Stimulated activated CD4-positive, alpha-beta T cell treated with anti-CD3 and anti-CD28 coated beads, Interleukin-4, amount 100 ng/mL, for 4 hours (primary cell): ENCODE results near the gene PRCC.

Experiments used
- DNase-seq, 2 experiments: peaks; one replicate each; pipeline ENCODE4 v3.0.0-alpha.2; 2020

Gene PRCC

DNA sequence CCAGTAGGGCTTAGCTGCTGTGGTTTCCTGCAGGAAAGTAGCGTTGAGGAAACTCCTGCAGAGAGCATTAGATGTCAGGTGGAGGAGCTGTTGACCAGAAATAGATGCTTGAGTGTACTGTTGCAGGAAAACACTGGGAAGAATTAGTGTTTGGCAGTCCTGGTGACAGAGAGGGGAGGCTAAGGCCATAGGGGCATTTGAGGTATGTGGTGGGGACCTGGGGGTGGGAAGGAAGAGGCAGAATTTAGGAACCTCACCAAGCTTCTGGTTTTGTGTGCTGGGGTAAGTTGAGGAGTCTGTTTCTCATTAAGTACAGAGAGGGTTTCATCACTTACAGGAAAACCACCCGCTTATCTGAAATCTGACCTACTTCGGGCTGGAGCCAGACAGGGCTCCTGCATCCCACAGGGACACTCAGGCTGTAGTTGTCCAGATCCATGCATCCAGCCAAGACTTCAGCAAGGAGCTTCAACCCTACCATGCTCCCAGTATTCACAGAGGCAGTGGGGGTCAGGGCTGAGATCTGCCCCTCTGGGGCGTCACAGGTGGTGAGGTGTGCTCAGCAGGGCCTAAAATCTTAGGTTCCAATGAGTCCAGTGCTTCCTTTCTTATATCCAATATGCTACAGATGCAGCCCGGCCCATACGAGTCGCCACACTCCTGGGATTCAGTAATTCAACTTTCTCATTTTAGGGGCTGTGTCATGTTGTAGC, 34.2 kb downstream of the PRCC start:
- DNase-seq: no peak

DNA sequence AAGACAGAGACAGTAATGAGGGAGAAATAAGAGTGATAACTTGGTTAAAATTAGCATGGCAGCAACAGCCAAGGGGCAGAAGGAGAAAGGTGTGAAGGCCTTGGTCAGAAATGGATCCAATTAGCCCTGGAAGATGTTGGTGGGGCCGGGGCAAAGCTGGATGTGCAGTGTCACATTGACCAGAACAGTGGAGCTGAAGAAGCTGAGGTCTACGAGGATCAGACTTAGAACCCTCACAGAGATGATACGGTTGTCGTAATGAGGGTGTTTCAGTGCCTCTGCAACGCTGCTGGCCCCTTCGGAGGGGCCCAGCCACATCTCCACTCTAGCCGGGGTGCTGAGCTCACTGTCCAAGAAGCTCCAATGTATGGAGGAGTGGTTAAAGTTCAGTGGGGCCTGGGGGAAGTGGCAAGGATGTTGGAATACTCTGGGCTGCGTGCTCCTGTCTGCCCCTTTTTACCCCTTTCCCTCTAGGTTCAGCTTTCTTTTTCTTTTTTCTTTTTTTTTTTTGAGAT, 35.1 kb downstream of the PRCC start:
- DNase-seq: no peak

DNA sequence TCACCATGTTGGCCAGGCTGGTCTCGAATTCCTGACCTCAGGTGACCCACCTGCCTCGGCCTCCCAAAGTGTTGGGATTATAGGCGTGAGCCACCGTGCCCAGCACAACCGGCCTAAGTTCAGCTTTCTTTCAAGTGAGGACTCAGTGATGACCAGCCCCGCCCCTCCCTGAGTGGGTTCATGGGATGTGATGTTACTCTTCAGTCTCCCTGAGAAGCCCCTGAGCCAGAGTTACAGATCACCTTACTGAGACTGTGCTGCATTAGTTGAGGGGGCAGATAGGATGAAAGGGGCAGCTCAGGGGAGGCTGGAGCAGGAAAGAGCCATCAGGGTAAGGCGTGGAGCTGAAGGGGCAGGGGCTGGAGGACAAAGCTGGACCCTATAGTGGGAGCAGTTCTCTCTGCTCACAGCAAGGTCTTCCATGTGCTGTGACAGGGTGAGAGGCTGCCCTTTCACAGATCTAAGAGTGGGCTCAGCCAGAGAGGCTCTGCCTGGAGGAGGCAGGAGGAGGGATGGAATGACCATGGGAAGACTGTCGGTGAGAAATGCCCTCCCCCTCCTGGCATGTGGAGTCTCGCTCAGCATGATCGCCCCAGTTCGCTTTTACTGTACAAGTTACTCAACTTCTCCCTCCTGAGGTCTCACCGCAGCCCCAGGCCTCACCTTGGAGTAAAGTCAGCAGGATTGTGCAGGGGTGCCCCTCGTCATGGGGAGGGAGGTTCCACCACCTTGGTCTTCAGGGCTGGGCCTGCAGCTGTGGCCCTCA, 35.9 kb downstream of the PRCC start:
- DNase-seq: no peak

DNA sequence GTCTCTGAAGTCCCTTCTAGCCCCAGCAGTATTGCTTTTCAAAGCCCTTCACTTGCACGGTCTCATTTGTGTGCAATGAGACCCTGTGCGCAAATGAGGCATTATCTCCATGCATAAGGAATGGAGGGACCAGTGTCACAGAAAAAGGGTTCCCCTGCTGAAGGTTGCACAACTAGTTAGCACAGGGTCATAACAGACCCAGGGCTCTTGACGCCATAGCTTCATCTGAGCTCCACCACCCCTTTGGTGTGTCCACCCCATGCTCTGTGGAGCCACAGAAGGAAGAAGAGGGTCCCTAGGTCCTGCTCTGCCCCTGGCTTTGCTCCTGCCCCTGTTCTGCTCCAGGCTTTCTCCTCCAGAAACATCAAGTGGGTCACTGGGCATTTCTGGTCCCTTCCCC, 36.7 kb downstream of the PRCC start:
- DNase-seq: no peak

DNA sequence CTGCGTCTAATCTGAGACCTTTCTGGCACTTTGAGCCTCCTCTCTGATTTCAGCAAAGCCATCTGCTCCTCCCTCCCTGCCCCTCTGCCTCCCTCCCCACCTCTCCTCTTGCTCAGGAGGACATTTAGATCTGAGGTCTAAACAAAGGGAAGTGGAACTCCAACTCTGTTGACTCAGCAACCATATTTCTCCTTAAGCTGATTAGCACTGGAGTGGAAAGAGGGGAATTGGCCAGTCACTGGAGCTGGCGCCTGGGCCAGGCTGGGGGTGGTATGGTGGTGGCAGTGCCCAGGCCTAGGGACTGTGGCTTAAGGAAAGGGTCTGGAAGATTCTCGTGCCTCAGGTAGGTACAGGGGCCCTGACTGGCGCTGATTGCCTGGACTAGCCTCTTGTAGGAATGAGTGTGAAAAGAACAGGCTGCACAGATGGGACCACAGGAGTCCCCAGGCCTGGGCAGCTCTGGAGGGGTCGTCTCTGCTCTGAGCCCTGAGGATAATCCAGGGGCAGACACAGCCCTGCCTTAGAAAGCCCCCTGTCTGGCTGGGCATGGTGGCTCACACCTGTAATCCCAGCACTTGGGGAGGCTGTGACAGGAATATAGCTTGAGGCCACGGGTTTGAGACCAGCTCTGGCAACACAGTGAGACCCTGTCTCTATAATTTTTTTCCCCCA, 37.4 kb downstream of the PRCC start:
- no peak for DNase-seq

DNA sequence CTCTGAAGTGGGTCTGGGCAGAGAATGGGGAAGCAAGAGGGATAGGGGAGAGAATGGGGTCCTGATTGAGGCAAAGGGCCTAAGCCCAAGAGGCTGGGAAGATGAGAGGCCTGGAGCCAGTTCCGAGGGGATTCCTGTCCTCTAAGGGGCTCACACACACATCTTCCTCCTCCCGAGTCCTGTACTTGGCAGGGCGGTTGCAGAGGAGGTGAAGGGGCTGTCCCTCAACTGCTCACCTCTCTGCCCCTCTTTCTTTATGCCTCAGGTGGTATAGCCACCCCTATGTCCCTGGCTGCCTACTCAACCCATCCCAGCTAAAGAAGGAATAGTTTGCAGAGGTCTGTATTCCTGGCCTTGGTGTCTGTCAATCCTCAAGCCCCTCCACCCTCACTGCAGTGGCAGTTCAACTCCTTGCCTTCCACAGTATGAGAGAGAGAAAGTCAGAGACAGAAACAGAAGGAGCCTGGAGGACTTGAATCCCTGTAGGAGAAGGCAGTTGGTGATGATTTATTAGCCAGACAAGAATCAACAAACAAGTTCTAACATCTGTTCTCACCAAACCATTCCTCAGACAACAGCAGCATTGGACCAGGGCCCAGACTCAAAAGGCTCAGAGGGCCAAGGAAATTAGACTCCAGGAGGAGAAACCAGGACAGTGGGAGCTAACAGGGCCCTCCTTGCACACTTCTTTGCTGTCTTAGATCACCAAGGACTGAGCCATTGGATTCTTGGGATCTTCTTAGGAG, 38.6 kb downstream of the PRCC start:
- no peak for DNase-seq

DNA sequence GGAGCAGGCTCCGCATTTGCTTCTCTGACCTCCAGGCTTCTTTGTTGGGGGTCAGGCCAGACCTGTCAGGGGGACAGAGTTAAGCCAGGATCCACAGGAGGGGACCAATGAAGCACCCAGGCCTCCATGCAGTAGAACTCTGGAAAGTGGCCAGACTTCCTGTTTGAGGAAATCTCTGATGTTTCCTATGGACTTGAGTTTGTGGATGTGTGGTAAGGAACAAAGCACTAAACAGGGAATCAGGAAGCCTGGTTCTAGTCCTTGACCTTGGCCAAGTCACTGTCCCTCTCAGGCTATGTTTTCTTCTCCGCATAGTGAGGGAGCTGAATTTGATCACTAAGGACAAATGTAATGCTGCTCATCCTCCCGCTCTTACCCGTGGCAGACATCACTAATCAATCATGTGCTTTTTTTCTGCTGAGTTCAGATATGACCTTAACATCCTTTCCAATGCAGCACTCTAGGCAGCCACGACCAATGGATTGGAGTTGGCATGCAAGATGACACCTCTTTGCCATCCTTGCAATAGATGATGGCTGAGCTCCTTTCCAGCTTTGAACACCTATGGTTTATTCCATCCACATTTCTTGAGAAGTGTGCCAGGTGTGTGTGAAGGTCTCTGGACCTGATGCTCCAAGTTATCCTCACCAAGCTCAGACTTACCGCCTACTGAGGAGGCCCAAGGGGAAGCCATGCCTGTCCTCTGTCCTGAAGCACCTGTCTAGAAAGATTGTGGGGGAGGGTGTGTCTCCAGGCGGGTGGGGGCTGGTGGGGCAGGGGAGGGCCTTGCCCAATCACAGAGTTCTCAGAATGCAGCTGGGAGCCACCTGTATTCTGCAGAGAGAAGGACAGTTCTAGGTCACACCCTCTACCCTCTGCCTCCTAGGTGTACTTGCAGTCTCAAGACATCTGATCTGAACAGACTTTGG, 39.4 kb downstream of the PRCC start:
- no peak for DNase-seq

DNA sequence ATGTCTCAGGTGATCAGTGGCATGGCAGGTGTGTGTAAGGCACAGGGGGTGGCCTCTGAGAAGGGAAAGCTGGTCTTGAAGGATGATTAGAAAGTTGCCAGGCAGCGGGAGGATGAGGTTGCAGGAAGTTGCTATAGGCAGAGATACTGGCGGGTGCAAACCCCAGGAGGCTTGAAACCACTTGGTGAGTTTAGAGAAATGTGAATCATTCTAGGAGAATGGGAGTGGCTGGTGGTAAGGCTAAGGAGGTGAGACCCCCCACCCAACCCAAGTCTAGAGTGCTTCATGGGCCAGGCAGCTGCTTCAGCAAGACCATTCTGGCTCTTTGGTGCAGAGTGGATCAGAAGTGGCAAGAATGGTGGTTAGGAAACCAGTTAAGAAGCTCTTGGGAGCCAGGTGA, 40.3 kb downstream of the PRCC start:
- DNase-seq: no peak

DNA sequence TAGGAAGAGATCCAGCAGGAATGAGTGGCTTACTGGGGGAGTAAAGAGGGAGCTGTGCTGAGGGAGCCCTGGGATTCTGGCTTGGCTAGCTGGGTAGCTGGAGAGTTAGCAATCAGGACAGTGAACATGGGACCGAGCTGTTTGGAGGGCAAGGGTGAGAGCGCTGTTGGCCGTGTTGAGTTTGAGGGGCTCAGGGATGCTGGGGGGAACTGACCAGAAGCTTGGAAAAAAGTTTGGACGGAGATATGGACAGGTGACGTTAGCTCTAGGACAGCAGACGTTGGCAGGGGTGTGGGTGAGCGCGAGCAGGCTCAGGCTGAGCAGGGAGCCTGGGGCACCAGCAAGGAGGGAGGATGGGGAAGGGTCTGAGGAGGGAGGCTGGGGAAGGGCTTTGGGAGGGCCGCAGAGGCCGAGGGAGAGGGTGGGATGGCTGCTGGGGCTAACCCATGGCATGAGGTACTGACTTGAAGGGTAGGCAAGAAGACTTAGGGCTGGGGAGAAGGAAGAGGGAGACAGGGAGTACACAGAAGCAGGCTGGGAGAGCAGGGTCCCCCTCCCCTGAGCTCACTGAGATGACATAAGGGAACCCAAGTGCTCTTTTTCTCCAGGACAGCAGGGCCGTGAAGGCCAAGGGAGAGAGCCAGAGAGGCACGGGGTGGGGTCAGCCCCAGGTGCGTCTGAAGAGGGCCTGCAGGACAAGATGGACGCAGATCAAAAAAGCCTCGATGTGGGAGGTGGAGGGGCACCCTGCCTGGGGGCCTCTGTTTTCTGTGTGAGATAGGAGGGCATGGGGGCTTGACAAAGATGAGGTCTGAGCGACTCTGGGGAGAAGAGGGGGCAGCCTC, 41.1 kb downstream of the PRCC start:
- DNase-seq: no peak

DNA sequence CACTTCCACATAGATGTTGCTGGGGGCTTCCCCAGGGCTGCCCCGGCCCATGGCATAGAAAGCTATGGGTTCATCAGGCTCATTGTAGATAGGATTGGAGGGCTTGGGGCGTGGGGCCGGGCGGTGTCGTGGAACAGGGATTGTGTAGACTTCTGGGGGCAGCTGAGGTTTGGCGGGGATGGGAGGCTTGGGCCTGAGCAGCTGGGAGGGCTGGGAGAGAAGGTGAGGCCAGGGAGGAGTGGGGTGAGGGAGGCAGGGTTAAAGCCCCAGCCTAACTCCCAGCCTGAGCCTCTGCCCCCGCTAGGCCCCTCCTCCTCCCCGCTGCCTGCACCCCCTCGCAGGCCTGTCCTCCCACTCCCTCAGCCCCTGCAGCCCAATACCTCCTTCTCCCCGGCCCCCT, 41.9 kb downstream of the PRCC start:
- DNase-seq: no peak

DNA sequence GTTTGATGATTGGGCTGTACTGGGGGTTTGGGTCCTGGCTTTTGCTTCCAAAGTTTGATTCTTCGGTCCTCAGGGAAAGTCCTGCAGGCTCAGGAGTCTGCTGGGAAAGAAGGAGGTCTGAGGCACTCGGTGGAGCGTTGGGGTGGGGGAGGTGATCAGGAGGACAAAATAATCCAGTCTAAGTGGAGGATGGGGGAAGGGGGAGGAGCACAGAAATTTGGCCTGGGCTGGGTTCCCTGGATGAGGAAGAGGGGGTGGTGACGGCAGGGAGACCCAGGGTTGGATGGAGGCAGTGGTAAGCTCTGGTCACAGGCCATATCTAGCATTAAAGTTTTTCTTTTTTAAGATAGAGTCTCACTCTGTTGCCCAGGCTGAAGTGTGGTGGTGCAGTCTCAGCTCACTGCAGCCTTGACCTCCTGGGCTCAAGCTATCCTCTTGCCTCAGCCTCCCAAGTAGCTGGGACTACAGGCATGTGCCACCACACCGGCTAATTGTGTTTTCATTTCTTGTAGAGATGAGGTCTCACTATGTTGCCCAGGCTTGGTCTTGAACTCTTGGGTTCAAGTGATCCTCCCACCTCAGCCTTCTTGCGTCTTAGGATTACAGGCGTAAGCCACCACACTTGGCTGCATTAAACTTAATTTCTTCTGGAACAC, 42.5 kb downstream of the PRCC start:
- no peak for DNase-seq

DNA sequence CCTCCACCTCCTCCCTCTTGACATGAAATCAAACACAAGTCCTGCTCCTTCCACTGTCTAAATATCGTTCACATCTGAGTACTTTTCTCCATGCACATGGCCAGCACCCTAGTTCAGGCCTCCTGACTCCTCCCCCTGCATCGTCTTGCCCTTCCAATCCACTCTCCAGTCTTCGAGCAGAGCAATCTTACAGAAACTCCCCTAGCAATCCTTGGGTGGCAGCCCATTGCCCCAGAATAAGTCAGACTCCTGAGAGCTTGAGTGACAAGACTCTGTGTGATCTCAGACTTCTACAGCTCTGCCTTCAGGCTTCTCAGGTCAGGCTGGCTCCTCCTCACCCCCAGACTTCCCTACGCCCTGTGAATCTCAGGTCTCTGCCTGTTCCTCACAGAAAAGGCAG, 43.8 kb downstream of the PRCC start:
- DNase-seq: no peak

DNA sequence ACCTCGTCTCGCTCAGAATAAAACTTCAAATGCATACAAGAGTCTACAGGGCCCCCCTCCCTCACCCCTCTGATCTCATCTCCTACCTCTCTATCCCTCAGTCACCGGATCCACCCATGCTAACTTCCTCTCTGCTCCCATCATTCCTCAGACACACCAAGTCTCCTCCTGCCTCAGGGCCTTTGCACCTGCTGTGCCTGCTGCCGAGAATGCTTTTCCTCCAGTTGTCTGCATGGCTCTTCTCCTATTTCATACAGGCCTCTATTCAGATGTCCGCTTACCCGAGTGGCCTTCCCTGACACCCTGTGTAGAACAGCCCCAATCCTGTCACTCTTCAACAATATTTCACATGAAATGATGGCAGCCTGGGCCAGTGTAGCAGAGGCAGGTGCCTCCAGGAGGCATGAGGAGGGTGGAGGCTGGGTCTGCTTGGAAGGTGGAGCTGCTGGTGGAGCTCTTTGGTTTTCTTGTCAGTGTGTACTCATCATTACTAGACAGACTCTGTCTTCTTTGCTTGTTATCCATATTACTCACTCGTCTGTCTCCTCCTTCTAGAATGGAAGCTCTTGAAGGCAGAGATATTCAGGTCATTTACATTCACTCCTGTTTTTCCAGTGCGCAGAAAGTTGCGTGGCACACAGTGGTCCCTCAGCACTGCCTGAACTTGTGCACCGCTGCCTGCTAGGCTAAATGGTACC, 45.1 kb downstream of the PRCC start:
- no peak for DNase-seq

DNA sequence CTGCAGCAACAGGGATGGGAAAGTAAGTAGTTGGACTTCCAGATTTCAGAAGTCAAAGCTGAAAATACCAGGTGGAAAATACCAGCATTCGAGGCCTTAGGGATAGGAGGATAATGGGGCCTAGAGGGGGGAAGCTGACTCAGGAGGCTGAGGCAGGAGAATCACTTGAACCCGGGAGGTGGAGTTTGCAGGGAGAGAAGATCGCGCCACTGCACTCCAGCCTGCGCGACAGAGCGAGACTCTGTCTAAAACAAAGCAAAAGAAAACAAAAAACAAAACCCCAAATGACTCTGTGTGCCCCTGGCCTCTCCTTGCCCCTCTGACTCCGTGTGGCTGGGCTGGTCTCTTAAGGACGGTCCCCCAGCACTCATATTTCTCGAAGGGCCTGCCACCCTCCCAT, 46.0 kb downstream of the PRCC start:
- no peak for DNase-seq

DNA sequence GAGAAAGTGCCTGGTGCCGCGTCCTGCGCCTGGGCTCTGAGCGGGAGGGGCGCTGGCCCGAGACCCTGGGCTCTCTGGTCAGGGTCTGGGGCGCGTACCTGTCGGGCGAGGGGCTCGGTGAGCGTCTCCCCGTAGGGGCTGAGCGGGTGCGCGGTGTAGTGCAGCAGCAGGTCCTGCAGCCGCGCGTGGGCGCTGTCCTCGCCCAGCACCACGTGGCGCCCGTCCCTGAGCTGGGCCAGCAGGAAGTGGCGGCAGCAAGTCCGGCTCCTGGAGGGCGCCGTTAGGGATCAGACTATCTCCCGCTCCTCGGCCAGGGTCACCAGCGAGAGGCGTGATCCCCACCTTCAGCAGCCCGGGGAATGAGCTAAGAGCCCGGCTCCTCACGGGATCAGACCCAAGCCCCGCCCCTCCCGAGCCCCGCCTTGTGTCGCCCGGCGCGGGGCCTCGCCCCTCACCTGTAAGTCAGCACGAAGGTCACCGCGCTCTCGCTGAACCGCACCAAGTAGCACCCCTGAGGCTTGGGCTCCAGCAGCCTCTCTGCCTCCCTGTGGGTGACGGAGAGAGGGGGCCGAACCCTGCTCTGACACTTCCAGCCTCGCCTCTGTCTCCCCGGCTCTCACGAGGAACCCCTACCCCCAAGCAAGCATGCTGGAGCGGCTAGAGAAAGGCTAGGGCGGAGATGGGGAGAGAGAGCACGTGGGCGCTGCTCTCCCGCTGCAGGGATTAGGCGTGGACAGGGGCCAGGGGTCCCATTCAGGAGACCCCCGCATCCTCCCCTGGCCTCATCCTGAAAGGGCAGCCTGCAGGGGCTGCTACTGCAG, 46.6 kb downstream of the PRCC start:
- peak; percentile 77 to 80 for DNase-seq

DNA sequence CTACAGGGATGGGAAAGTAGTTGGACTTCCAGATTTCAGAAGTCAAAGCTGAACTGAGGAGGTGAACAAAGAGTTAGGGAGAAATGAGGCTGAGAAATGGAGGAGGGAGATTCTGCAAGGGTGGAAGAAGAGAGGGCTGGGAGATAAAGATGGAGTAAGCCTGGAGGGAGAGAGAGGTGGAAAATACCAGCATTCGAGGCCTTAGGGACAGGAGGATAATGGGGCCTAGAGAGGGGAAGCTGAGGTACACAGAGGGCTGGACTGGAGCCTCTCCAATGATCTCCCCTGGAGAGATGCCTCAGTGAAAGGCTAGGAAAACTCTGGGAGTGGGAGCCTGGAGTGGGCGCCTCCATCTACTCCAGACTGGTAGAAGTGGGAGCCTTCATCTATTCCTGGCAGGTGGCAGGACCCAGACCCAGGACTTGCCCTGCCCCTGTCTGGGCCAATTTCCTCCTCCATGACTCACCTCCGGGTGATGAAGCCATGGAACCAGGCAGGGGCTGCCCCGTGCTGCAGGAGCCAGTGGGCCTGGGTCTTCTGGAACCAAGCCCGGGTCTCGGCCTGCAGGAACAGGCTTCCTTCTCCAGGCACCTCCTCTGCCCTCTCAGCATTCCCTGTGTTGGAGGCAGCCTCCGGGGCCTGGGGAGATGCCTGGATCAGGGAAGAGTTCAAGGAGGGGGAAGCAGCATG, 47.4 kb downstream of the PRCC start:
- peak; percentile 39 to 57 for DNase-seq

DNA sequence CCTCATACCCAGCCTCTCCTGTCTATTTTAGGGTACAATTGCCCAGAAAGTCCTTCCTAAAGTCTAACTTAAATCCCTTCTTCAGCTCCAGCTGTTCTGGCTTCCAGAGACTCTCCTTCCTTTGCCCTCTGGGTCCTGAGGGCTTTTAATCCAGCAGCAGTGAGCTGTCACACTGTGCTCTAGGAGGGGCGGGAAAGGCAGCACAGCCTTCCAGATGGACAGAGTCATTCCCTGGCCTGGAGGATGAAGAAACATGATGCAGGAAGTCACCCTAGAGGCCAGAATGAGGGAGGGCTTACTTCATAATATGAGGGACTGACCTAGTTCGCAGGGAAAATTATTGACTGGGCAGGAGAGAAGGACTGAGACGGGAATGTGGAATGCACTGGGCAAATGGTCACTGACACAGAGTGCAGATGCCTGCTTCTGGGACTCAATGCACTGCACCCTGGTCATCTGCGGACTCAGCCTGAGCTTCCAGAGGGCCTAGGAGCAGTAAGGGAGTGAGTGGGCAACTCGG, 48.0 kb downstream of the PRCC start:
- no peak for DNase-seq

DNA sequence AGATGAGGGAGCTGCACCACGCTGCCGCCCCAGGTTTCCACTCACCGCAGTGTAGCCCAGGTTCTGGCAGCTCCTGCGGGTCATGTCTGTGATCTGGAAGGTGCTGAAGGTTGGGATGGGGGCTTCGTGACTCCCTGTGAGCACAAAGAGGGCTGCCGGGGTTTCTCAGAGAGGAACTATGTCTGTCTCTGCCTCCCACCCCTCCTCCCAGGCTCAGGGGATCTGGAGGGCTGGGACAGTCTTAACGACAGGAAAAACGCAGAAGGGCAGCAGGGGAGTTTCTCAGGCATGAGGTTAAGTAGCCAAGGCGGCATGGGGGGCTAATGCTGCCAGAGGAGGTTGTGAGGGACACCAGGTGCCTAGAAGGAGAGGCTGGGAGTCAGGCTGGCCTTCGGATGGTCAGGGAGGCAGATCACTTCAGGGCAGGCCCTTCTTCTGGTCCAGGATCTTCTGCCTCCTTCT, 48.7 kb downstream of the PRCC start:
- no peak for DNase-seq
